Breast epithelium (tissue), 3 donors: ENCODE measurements around the gene RFC4.

Source experiments
- CTCF ChIP-seq, 3 donors: fragments of 450-650 bp; IDR thresholded peaks; one replicate each; pipeline ENCODE4 v1.5.1; 2016 to 2017; ENCODE audit warnings: antibody characterized with exemption in 3 of 3, mild to moderate bottlenecking in 3 of 3, moderate library complexity in 3 of 3
- POLR2A ChIP-seq: fragments of 450-650 bp; IDR thresholded peaks from one replicate; pipeline ENCODE4 v1.6.1; 2016; ENCODE audit warnings: antibody characterized with exemption, mild to moderate bottlenecking, moderate library complexity

- TF ChIP-seq CTCF (IDR thresholded peaks at IDR 0.05) (no peak), POLR2A (no peak)
Observed at GRCh38 chr3:186743666-186744065, 62.6 kb downstream of the RFC4 start.
